GM19351 (cell line): ENCODE data around the gene UGT1A8.
"Not testable (repeated sequence)": the region's sequence is repeated elsewhere in the genome, so short reads cannot be mapped to it uniquely, and the experiment has no call there.

Experiments
- ATAC-seq: cut with Tn5 transposase; IDR thresholded peaks from one replicate; pipeline ENCODE4 v1.9.1; 2021; ENCODE audit warnings: mild to moderate bottlenecking, moderate library complexity; ENCODE audit not compliant: unreplicated experiment

Gene UGT1A8

GRCh38 chr2:233711312-233712008 is 94.0 kb downstream of the UGT1A8 start:
- ATAC-seq, result peak; percentile 69

- ATAC-seq, result no peak
These were observed 95.3 kb downstream of the UGT1A8 start, which contains the start of gene UGT1A5 for GRCh38 chr2:233712611-233713261. Gene UGT1A5, plus strand, starts transcription at chr2:233712907. Its CDS starts 85 bp downstream, at chr2:233712992.

GRCh38 chr2:233713262-233713615 is 95.8 kb downstream of the UGT1A8 start:
- no peak for ATAC-seq

GRCh38 chr2:233714121-233714520 is 96.7 kb downstream of the UGT1A8 start:
- no peak for ATAC-seq

- ATAC-seq, result no peak
These were observed 101.1 kb downstream of the UGT1A8 start, which contains the start of gene UGT1A4 for GRCh38 chr2:233718552-233718951. Gene UGT1A4, plus strand, starts transcription at chr2:233718736. Its CDS starts 85 bp downstream, at chr2:233718821.

GRCh38 chr2:233728723-233729301 is 111.4 kb downstream of the UGT1A8 start, which contains the start of gene UGT1A3:
Gene UGT1A3, plus strand, starts transcription at chr2:233729042. Its CDS starts 85 bp downstream, at chr2:233729127.
- ATAC-seq, result no peak

- ATAC-seq, result not testable (repeated sequence)
These were observed 119.6 kb downstream of the UGT1A8 start for GRCh38 chr2:233736868-233737653.

GRCh38 chr2:233740870-233741269 is 123.4 kb downstream of the UGT1A8 start:
- no peak for ATAC-seq

GRCh38 chr2:233743464-233744259 is 126.2 kb downstream of the UGT1A8 start:
- no peak for ATAC-seq

- no peak for ATAC-seq
These were observed 127.8 kb downstream of the UGT1A8 start for GRCh38 chr2:233745073-233745755.

- not testable (repeated sequence) for ATAC-seq
These were observed 128.4 kb downstream of the UGT1A8 start for GRCh38 chr2:233745838-233746237.

- no peak for ATAC-seq
These were observed 129.2 kb downstream of the UGT1A8 start for GRCh38 chr2:233746475-233747282.

- ATAC-seq, result no peak
These were observed 129.8 kb downstream of the UGT1A8 start for GRCh38 chr2:233747283-233747544.

GRCh38 chr2:233750689-233751088 is 133.3 kb downstream of the UGT1A8 start:
- not testable (repeated sequence) for ATAC-seq

- ATAC-seq, result not testable (repeated sequence)
These were observed 134.0 kb downstream of the UGT1A8 start for GRCh38 chr2:233751212-233752009.

- no peak for ATAC-seq
These were observed 137.6 kb downstream of the UGT1A8 start for GRCh38 chr2:233754872-233755611.

- ATAC-seq, result no peak
These were observed 139.1 kb downstream of the UGT1A8 start for GRCh38 chr2:233756429-233757081.
